GM21528 (cell line): ENCODE results near the gene LRRFIP1.
A peak's percentile ranks its signal among the peaks of the same experiment; 100 is the strongest.
"Not testable (repeated sequence)": the region's sequence is repeated elsewhere in the genome, so short reads cannot be mapped to it uniquely, and the experiment has no call there.

Experiments used
- ATAC-seq: cut with Tn5 transposase; IDR thresholded peaks from one replicate; pipeline ENCODE4 v1.9.1; 2021; ENCODE audit warnings: mild to moderate bottlenecking, moderate library complexity; ENCODE audit not compliant: unreplicated experiment, low FRiP score

Gene LRRFIP1

DNA sequence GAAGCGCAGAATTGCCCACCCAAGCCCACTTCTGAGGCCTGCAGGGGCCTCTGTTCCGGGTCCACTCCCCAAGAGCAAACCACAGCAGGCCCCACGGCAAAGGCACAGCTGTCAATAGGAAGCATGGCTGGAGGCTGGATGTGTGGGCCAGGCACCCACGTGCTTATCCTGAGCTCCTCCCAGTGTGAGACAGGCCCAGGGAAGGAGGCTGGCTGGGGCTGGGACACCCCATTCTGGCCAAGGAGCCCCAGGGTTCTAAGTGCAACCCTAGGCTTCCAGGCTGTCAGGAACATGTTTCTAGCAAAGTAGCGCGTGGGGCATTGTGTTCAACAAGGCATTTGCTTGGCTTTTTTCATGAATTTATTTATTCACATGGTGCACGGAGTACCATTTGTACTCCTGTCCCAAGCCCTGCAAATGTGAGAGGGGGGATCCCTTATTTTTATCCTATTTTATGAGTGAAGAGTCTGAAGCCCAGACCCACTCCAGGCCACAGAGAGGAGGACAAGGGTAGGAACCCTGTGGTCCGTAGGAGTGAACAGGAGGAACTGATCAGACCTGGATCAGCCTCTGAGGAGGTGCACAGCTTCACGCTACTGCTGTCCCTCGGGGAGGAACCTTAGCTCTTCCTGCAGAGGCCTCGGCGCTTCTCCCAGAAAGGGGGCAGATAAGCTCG, 30.7 kb upstream of the LRRFIP1 start:
- ATAC-seq, result no peak

DNA sequence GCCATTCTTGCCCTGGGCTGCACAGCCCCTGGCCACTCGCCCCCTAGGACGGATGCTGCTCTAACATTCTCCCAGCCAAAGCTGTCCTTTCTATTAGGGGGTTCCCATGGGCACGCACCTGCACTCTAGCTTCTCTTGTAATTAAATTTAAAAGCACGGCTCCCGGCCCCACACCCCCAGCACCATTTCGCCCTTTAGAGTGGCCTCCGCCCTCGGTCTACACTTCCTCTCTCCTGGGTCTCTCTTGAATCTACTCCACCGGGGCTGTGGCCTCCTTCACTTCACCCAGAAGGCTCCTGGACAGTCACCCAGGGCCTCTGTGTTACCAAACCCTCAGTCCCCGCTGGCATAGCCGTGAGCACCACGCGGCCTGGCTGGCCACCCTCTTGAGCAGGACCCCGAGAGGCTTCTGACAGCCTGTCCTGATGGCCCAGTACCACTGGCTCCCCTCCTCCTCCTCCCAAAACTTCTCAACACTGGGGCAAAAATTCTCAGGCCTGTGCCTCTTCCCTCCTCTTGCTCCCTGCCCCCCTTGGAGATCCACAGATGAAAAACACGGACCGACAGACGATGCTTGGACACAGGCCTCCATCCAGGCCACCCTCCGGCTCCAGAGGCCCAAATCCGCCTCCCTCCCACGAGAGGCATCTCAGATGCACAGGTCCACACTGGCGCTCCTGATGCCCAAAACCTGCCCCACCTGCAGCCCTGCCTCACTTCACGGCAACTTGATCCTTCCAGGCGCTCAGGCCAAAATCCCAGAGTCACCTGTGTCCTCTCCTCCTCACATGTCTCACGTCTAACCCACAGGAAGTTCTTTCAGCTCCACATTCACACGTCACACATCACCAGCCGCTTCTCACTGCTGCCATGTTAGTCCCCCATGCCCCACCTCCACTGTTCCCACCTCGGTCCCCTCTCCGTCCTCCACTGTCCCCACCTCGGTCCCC, 29.9 kb upstream of the LRRFIP1 start:
- ATAC-seq, result no peak

DNA sequence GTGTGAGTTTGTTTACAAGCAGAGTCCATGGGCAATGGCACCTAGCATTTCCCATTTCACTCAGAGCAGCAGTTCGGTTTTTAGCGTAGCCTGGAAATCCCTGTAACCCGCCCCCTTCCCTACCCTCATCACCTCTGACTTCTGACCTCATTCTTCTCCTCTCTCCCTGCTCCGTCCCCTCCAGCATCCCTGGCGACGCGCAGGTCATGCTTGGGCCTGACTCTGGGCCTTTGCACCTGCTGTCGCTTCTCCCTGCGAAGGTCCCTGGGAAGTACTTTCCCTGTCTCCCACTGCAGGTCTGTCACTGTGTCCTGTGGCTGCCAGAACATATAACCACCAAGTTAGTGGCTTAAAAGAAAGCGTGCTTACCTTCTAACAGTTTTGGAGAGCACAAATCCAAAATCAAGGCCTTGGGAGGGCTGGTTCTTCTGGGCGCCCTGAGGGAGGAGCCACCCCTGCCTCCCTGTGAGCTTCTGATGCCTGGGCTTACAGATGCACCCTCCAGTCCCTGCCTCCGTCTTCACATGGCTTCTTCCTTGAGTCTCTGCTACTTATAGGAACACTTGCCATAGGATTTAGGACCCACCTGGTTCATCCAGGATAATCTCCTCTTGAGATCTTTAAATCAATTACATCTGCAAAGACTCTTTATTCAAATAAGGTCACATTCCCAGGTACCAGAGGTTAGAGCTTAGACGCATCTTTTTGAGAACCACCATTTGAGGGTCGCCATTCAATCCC, 28.7 kb upstream of the LRRFIP1 start:
- ATAC-seq, result no peak

DNA sequence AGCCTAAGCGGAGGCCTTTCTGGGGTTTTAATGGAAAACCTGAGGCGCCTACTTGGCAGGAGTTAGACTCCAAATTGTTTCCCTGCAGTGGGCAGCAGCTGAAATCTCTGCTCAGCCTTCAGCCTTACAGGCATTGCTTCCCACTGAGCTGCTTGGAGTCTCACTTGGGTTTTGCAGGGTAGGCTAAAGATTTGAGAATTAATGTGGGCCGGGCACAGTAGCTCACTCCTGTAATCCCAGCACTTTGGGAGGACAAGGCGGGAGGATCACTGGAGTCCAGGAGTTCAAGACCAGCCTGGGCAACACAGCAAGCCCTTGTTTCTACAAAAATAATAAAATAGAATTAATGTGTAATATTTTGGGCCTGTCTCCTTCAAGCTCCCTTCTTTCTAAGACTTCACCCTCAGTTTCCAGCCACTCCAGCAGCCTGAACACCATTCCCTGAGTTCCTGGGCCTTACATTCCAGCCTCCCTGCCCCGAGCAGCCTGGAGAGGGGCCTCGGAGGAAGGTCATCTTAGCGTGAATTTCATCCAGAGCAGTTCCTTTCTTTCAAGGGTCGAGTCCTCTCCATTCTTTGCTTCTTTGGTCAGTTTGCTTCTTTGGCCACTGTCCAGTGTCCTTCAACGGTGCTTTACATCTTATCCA, 27.8 kb upstream of the LRRFIP1 start:
- no peak for ATAC-seq

DNA sequence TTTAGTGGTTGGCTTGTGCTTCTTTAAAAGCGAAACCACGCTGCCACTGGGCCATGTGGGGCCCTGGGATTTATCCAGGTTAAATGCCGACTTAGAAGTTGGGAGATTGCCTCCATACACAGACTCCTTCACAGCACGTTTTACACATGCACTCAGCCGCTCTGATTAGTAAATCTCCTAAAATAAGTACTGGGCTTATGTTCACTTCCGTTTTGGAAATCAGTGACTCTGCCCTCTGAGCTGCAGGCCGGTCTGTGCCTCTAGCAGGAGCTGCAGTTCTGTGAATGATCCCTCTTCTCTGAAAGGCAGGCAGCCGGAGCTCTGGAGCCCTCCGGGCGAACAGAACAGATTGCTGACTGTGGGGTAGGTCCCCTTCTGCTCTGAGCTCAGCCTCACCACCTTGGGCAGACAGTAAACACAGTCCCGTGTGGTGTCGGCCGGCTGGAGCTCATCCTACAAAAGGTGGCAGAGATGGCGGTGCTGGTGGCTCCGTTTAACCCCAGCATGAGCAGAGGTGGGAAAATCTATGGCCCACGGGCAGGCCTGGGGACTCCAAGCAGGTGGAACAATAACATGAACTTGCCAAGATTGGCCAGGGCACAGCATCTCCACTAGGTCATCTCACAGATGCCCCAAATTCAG, 27.1 kb upstream of the LRRFIP1 start:
- no peak for ATAC-seq

DNA sequence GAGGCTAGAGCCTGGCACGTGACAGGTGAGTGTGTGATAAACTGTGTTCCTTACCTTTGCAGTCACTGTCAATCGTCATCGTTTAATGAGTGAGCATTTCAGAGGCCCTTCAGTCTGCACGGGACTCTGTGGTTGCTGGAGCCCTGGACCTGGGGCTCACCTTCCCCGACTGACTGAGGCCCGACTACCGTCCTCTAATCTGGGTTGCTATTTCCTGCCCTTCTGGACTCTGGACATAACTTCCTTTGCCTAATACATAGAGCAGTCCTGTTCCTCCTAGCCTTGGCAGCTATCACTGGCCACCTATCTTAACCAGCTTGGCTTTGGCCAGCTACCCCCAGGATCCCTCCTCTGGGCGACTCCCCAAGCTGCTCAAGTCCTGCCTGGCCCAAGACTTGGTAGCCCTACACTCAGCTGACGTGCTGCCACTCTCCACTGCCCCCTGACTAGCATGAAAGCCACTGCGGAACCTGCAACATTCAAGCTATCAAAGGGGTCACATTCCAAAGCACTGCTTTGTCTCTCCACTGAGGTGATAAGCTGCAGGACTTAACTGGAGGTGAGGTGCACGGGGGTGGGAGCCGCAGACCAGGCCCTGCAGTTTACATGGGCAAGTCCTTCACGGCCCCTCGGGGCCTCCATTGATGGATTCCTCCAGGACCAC, 25.8 kb upstream of the LRRFIP1 start:
- no peak for ATAC-seq

DNA sequence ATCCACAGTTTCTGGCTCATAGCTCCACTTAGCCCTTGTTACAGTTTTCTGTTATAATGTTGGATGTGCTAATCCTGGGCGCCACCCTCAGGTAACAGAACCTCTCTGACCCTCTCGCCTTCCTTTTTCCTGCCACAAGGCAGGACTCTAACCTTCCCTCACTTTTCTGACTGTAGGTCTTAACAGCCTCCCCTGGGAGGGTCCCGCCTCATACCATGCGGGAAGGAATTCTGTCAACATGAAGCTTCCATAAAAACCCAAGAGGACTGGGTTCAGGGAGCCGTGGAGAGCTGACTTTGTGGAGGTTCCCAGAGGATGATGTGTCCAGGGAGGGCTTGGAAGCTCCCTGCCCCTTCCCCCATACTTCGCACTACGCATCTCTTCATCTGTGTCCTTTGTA, 25.0 kb upstream of the LRRFIP1 start:
- no peak for ATAC-seq

DNA sequence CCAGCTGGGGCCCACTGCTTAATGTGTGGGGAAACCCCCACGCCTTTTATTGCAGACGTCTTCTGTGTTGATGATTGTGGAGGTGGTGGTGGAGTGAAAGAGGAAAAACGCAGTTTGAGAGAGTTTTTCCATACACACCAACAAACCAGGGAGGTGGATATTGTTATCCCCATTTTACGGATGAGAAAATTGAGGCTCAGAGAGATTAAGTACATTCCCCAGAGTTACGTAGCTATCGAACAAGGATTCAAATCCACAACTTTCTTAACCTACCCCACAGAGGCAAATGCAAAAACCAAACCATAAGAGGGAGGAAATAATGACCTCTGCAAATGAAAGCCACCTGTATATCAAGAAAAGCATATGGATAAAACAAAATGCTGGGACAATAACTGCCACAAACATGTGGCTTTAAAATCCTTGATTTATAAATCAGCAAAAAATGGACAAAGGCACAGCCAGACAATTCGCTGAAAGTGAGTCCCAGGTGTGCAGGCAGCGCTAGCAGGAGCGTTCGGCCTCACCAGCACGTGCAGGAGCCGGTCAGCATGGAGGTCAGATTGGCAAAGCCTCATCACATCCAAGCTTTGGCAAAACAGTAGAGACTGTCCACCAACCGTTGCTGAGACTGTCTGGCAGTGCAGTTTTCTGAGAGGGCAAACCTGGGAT, 24.2 kb upstream of the LRRFIP1 start:
- ATAC-seq, result no peak

DNA sequence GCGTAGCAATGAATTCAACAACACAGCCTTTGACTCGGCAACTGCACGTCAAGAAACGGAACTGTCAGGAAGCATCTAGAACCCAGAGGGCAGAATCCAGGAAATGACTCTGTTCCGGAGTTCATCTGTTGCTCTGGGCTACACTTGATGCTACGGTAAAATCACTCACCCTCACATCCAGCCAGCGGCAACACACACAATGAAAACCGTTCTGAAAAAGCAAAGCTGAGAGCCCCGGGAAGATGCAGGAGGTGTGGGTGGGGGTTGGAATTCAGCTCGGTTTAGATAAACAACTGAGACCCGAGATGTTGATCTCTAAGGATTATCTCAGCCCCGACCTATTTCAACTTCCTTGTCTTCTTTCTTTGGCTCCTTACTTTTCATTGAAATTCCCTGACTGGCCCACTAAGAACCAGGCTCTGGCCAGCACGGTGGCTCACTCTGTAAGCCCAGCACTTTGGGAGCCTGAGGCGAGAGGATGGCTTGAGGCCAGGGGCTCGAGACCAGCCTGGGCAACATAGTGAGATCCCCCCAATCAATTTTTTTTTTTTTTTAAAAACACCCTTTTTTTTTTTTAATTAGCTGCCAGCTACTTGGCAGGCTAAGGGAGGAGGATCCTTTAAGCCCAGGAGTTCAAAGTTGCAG, 23.5 kb upstream of the LRRFIP1 start:
- peak; percentile 58 for ATAC-seq

DNA sequence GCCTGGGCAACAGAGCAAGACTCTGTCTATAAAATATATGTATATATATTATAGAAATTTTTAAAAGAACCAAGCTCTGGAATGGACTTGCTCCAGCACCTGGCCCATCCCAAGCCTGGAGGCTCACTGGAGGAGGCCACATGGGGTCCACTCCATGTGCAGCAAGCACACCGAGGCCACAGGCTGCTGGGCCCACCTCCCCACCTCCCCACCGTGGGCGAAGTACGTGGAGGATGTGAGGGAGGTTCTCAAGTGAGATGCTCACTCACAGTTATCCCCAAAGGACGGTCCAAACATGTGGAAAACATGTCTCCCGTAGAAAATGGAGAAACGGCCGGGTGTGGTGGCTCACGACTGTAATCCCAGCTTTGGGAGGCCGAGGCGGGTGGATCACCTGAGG, 23.0 kb upstream of the LRRFIP1 start:
- ATAC-seq, result no peak

DNA sequence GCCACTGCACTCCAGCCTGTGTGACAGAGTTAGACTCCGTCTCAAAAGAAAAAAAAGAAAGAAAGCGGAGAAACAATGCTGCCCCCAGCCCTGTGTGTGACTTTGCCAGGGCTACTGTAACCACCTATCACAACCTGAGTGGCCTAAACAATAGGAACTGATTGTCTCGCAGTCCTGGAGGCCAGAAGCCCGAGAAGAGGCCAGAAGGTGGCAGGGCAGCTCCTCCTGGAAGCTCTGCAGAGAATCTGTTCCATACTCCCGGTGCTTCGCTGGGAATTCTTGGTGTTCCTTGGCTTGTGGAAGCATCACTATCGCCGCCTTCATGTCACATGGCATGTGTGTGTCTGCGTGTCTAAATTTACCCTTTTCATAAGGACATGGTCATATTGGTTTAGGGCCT, 22.4 kb upstream of the LRRFIP1 start:
- no peak for ATAC-seq

DNA sequence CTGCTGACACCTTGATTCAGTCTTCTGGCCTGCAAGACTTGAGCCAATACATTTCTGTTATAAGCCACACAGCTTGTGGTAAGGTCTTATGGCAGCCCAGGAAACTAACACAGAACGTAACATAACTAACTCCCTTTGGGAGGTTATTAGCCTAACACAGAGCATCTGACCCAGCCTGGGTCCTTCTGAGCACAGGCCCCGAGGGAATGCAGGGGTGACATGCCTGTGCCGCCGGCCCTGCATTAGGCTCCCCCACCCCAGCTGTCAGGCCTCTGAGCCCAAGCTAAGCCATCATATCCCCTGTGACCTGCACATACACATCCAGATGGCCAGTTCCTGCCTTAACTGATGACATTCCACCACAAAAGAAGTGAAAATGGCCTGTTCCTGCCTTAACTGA, 20.9 kb upstream of the LRRFIP1 start:
- not testable (repeated sequence) for ATAC-seq

DNA sequence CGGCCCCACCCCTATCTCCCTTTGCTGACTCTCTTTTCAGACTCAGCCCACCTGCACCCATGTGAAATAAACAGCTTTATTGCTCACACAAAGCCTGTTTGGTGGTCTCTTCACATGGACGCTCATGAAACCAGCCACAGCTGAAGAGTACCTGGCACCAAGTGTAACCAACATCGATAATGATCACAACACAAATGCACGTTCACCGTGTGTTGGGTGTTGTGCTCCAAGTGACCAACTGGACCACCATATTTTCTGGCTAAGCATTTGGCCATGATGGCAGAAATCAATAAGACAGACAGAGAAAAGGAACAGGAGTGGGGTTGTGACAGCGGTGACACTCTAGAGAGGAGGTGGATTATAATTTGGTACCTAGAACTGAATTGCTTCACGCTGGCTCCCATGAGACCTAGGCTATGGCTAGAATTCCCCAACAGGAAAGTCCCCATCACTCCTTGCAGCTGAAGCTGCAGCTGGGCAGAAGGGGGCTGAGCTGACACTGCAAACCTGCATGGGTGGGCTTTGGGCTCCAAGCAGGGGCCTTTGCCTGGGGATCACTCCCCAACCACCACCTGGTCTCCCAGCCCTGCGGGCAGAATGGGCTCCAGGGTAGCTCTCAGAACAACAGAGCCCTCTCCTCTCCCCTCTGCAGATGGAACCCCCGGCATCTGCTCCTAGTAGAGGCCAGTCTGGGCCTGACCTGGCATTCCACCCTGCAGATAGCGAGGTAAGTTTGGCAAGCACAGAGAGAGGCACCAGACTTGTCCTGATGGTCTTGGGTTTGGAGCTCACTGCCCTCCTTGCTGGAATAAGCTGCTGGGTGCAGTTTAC, 14.6 kb upstream of the LRRFIP1 start:
- no peak for ATAC-seq

DNA sequence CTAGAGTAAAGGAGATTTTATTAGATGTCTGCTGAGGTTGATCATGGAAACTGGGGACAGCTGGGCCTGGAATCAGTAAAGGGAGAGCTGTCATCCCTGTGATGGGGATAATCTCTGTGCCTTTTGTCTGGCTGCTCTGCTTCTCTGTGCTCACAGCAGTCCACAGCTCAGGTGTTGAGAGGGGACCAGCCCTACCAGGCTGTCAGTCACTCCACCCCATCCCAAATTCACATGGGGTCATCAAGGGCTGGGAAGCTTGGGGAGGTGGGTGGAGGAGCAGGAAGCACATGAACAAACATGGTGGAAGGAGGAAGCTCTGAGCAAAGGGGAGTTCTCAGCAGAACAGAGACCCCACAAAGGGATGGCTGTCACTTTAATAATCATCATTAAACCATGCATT, 13.7 kb upstream of the LRRFIP1 start:
- ATAC-seq, result no peak

DNA sequence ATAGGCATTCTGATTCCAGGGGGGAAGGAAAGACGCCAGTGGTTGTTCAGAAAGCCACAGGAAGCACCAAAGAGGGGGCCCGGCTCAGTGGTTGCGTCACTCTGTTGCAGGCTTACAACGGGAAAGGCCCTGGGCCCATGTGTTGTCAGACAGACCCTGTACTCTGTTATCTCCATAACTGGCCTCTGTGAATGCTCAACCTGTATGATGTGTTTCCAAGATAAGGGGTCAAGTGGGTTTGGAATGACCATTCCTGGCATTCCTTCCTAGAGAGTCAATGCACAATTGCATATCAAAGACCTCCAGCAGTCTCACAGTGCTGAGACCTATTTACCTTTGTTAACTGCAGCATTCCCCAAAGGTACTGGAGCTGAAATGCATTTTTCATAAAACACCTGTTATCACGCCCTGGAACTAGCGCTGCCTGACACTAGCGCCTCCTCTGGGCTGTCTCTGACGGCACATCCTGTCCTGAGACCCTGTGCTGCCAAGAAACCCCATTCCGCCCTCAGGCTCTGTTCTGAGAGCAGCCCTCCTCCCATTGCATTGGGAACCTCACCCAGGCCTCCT, 13.2 kb upstream of the LRRFIP1 start:
- no peak for ATAC-seq

DNA sequence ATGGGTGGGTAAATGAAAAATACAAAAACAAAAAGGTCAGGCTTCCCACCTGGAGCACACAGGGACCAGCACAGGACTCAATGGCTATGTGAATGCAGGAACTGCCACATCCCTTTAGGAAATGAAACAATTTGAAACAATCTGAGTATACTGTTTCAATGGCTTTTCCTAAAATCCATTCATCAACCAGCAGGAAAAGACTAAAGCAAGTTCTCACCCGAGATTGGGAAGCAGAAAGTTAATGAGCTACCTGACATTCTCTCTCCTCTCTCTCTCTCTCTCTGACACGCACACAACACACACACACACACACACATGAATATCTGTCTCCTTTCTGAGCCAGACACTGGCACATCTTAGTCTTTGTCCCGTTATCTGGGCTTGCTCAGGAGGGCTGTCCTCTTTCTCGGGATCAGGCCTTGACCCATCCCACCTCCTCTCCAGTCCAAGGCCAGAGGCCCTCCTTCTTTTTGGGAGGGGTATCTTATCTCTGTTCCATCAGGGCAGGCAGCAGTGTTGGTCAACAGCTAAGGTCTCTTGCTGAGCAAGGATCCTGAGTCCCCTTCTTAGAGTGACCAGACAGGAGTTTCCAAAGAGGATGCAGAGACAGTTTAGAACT, 11.6 kb upstream of the LRRFIP1 start:
- no peak for ATAC-seq

DNA sequence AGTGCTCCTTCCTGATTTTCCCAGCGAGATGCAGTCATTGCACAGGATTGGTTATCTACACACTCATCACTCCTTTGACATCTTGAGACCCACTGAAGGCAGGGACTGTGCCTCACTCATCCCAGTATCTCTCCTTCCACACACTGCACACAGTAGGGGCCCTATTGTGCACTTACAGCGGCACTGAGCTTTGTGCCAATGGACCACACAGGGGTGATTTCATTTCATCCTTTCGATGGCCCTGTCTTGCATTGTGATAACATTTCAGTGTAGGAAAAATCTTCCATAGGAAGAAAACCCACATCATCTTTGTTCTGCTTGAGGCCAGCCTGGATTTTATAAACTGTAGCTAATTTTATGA, 11.0 kb upstream of the LRRFIP1 start:
- ATAC-seq, result no peak
